ENCODE results near the gene TMEM132D. TPM values are rescaled to one million over a fixed set of nuclear protein-coding genes. Genes with fewer than 3 reads are reported as not detected.

TMEM132D gene
- total and polyA plus RNA-seq, 2 of the 8 experiments (the other 6 are each of a cell fraction or from before 2014, with no cell fraction given), result 3.5 to 10.1 TPM

- no peak for DNase-seq (ENCODE audit: low read depth in 1 of 2, low spot score in 2 of 2)
- Histone ChIP-seq H2BK15ac (ENCODE audit: low read length) (no peak overlapping the region), H2AFZ (ENCODE audit: low read length) (no peak overlapping the region), H4K91ac (replicated peaks; ENCODE audit: insufficient read length, low read length) (no peak overlapping the region), H3K23me2 (ENCODE audit: low read depth, low read length) (no peaks in the 10 kb centered on the region), H2BK120ac (replicated peaks; ENCODE audit: low read depth, low read length) (no peak overlapping the region), H3K14ac (ENCODE audit: insufficient read length) (no peak overlapping the region), H2BK20ac (ENCODE audit: low read length) (no peak overlapping the region), H3K9ac (replicated peaks in 1 of 4; ENCODE audit: extremely low read depth in 1 of 4, low read depth in 3 of 4, low read length in 3 of 4) (no peak overlapping the region), H3K4me3 (ENCODE audit: extremely low read depth in 1 of 4, insufficient read depth in 2 of 4, low read depth in 3 of 4, low read length in 4 of 4) (no peak overlapping the region), H2BK12ac (ENCODE audit: low read depth, low read length) (no peak overlapping the region), H3K79me2 (ENCODE audit: control insufficient read depth in 1 of 2, insufficient read depth in 2 of 2, low read length in 2 of 2) (peaks cover 0 to 2% of the 10 kb centered on the region in 2 experiments; a peak in 1 of 4 replicates), H3K4me2 (ENCODE audit: insufficient read depth in 1 of 2, low read depth in 2 of 2, low read length in 2 of 2) (peak overlapping the region; percentile 12 to 38; a peak in 2 of 4 replicates), H3K4ac (replicated peaks; ENCODE audit: insufficient read length, low read depth, low read length) (no peak overlapping the region), H3K27me3 (replicated peaks in 1 of 4; ENCODE audit: control insufficient read depth in 3 of 4, extremely low read depth in 1 of 4, insufficient read depth in 3 of 4, low read length in 3 of 4) (no peaks in the 10 kb centered on the region), H4K5ac (ENCODE audit: insufficient read length, low read depth, low read length) (no peak overlapping the region), H3K79me1 (ENCODE audit: low read depth, low read length) (no peaks in the 10 kb centered on the region), H2AK5ac (ENCODE audit: low read depth, low read length) (no peak overlapping the region), H3K23ac (ENCODE audit: insufficient read length) (no peak overlapping the region), H4K20me1 (replicated peaks in 1 of 2; ENCODE audit: control insufficient read depth in 1 of 2, insufficient read depth in 2 of 2, low read length in 2 of 2) (no peaks in the 10 kb centered on the region), H3K56ac (replicated peaks; ENCODE audit: insufficient read length, low read depth, low read length) (no peak overlapping the region), H4K8ac (ENCODE audit: extremely low read depth, insufficient read depth, low read length) (no peak overlapping the region), H3K9me3 (ENCODE audit: insufficient read depth in 2 of 2, low read depth in 1 of 2, low read length in 1 of 2) (0 out of 4 replicates have a peak, but pooled peaks cover 0 to 5% of the 10 kb centered on the region in 2 experiments), H3K36me3 (ENCODE audit: control insufficient read depth in 2 of 4, insufficient read depth in 4 of 4, low read length in 3 of 4) (no peaks in the 10 kb centered on the region; a peak in 1 of 8 replicates), H3K4me1 (replicated peaks in 1 of 4; ENCODE audit: control insufficient read depth in 3 of 4, insufficient read depth in 4 of 4, low read length in 3 of 4) (peaks cover 3 to 19% (median 14%) of the 10 kb centered on the region in 4 experiments; a peak in 5 of 7 replicates), H2BK5ac (ENCODE audit: low read depth, low read length) (no peak overlapping the region), H3K27ac (ENCODE audit: low read depth, low read length) (no peak overlapping the region), H3K18ac (ENCODE audit: extremely low read depth, low read length) (no peak overlapping the region)
- POLR2A ChIA-PET (ENCODE audit: partially characterized antibody), result interaction anchor here (0.8 to 1.1 kb wide), 2 partner anchors 15 to 59 kb away, joined by 3 to 4 read pairs; no protein-coding TSS in a partner anchor
- CTCF ChIA-PET (ENCODE audit: partially characterized antibody), result interaction anchor here (0.6 to 0.9 kb wide), 2 partner anchors 15 to 25 kb away, joined by 3 read pairs; no protein-coding TSS in a partner anchor
- FAIRE-seq, result peak; percentile 81
- WGBS, 2 experiments (ENCODE audit: extremely low coverage in 1 of 2, insufficient coverage in 1 of 2, insufficient read length in 1 of 2, insufficient replicate concordance in 2 of 2, low coverage in 1 of 2, low lambda C conversion rate in 2 of 2, missing lambda C conversion rate in 1 of 2), result 48% methylated on average over 6 of the region's 6 CpGs; no CpG with 5 or more reads in 1 of the 2 experiments
- TF ChIP-seq KDM1A (IDR thresholded peaks at IDR 0.05; ENCODE audit: borderline replicate concordance, low read length), result peak; percentile 36; the same call in 1 of the 2 replicates
- peak; percentile 52; the same call in 1 of the 2 replicates for TF ChIP-seq E2F6 (IDR thresholded peaks at IDR 0.05)
- TF ChIP-seq CTBP2 (IDR thresholded peaks at IDR 0.05; ENCODE audit: borderline replicate concordance, insufficient read depth, insufficient read length, low read length), result no peak
- peak; percentile 11; the same call in 1 of the 2 replicates for TF ChIP-seq MAX (IDR thresholded peaks at IDR 0.05)
Measured at GRCh38 chr12:129635021-129635685, 268.7 kb downstream of the TMEM132D start.

Measured in H1 (cell line).